GM12891 (cell line): ENCODE data around the gene FBN1.

Experiments
- PAX5 ChIP-seq: IDR thresholded peaks from 2 replicates; pipeline ENCODE4 v1.6.1; 2011; ENCODE audit warnings: low read length, moderate library complexity, mild to moderate bottlenecking; ENCODE audit not compliant: insufficient read depth, severe bottlenecking
- POLR2A ChIP-seq: IDR thresholded peaks from 2 replicates; pipeline ENCODE4 v1.6.1; 2011; ENCODE audit warnings: low read depth, low read length, control low read depth
- POLR2AphosphoS5 ChIP-seq: IDR thresholded peaks from 2 replicates; pipeline ENCODE4 v1.6.1; 2011; ENCODE audit warnings: low read depth, low read length, control low read depth
- POU2F2 ChIP-seq: IDR thresholded peaks from 2 replicates; pipeline ENCODE4 v1.6.1; 2011; ENCODE audit warnings: low read depth, mild to moderate bottlenecking, control low read depth, low read length, moderate library complexity
- SPI1 ChIP-seq: IDR thresholded peaks from 2 replicates; pipeline ENCODE4 v1.6.1; 2011; ENCODE audit warnings: low read depth, low read length, control low read depth
- TAF1 ChIP-seq: IDR thresholded peaks from 2 replicates; pipeline ENCODE4 v1.6.1; 2011; ENCODE audit warnings: low read depth, low read length, control low read depth

DNA sequence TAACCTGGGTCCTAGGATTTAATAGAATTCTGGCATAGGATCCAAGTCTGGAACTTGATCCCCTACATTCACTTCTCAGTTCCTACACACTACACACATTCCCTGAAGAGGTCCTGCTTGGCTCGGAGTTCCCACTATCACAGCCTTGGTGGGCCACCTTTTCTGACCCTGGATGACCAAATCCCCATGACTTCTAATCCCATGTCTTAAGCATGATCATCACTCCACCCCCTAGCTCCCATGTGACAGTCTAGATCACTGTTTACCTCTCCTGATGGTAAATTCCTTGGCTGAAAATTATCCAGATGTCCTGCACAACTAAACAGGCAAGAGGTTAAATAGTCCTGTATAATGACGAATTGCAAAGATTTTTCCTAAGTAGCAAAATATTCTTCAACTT, 274.0 kb downstream of the FBN1 start:
- TF ChIP-seq POLR2A = no peak
- TF ChIP-seq TAF1 = no peak
- TF ChIP-seq POLR2AphosphoS5 = no peak
- TF ChIP-seq SPI1 = no peak
- no peak for TF ChIP-seq POU2F2
- no peak for TF ChIP-seq PAX5
